SU-DHL-6 (cell line): ENCODE data around the gene ARL4A.

ENCODE experiments used
- H2AFZ ChIP-seq: fragments of 200-600 bp; sonication (generic); 2 replicates; pipeline ENCODE4 v1.6.1; 2014; ENCODE audit warnings: low read depth, mild to moderate bottlenecking, moderate library complexity, mixed read lengths, antibody characterized with exemption, low read length; ENCODE audit not compliant: severe bottlenecking
- H3F3A ChIP-seq: fragments of 200-600 bp; shearing (Covaris generic); 2 replicates; pipeline ENCODE4 v1.6.0; 2016; ENCODE audit warnings: antibody characterized with exemption, mild to moderate bottlenecking; ENCODE audit not compliant: insufficient read depth
- H3K27ac ChIP-seq: fragments of 200-600 bp; sonication (generic); 2 replicates; pipeline ENCODE4 v1.5.1; 2016; ENCODE audit warnings: low read depth, mild to moderate bottlenecking, low read length, moderate library complexity, mixed read lengths
- H3K27me3 ChIP-seq: fragments of 200-600 bp; sonication (generic), shearing (Covaris generic); 2 replicates; pipeline ENCODE4 v1.6.0; 2014; ENCODE audit warnings: mild to moderate bottlenecking, low read length
- H3K36me3 ChIP-seq: fragments of 200-600 bp; sonication (generic); 2 replicates; pipeline ENCODE4 v1.6.1; 2014; ENCODE audit warnings: mild to moderate bottlenecking, low read length, mixed read lengths
- H3K4me2 ChIP-seq: fragments of 300-600, 200-600 bp; shearing (Covaris generic), sonication (generic); 2 replicates; pipeline ENCODE4 v1.6.0; 2014; ENCODE audit warnings: low read length, low read depth, mild to moderate bottlenecking; ENCODE audit not compliant: poor library complexity, severe bottlenecking
- H3K4me3 ChIP-seq: fragments of 200-600 bp; sonication (generic); 2 replicates; pipeline ENCODE4 v1.5.1; 2014; ENCODE audit warnings: antibody characterized with exemption, low read length, mild to moderate bottlenecking, mixed read lengths; ENCODE audit not compliant: insufficient read depth, poor library complexity, severe bottlenecking
- H3K79me2 ChIP-seq: fragments of 200-600 bp; sonication (generic); 2 replicates; pipeline ENCODE4 v1.6.1; 2014; ENCODE audit warnings: mild to moderate bottlenecking, low read length, moderate library complexity; ENCODE audit not compliant: insufficient read depth
- H3K9ac ChIP-seq: fragments of 200-600 bp; sonication (generic); 2 replicates; pipeline ENCODE4 v1.7.0; 2014; ENCODE audit warnings: mild to moderate bottlenecking, low read length
- H3K9me2 ChIP-seq: fragments of 200-600 bp; sonication (generic); replicated peaks from 2 replicates; pipeline ENCODE4 v1.6.1; 2014; ENCODE audit warnings: low read length; ENCODE audit not compliant: insufficient read depth
- H3K9me3 ChIP-seq: fragments of 200-600 bp; sonication (generic); 2 replicates; pipeline ENCODE4 v1.6.1; 2014; ENCODE audit warnings: low read length, mixed read lengths; ENCODE audit not compliant: insufficient read depth
- H4K20me1 ChIP-seq: fragments of 200-600 bp; sonication (generic); 2 replicates; pipeline ENCODE4 v1.6.1; 2014; ENCODE audit warnings: low read depth, mild to moderate bottlenecking, antibody characterized with exemption, low read length, moderate library complexity, mixed read lengths
- EZH2phosphoT487 ChIP-seq: fragments of 200-600 bp; sonication (generic), shearing (Covaris generic); conservative IDR thresholded peaks from 2 replicates; pipeline ENCODE4 v1.6.1; 2018; ENCODE audit warnings: mild to moderate bottlenecking, antibody characterized with exemption, low read length, moderate library complexity, mixed read lengths
- TF ChIP-seq, protein P1 (sequence below): fragments of 200-600 bp; sonication (generic); IDR thresholded peaks from one replicate; pipeline ENCODE4 v1.5.1; 2017; ENCODE audit warnings: antibody characterized with exemption, mild to moderate bottlenecking, low read length, moderate library complexity; ENCODE audit not compliant: insufficient read depth, poor library complexity, severe bottlenecking

ARL4A gene

DNA sequence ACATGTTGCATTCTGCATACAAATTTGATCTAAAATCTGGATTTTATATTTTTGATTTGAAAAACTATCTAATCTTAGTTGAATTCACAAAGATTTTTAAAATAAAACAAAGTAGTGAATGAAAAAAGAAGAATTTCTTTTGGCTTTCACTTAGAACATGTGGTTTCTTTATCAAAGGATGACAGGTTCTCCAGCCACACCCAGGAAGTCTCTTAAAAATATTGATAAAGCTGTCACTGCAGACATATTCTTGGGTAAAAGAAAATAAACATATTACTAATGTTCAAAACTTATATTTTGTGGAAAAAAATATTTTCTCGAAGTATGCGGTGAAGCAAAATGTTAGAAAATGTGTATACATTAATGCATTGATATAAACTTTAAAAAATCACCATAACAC is 44.3 kb downstream of the ARL4A start:
- Histone ChIP-seq H3K36me3 (no peaks in the 10 kb centered on the region), H3K79me2 (no peaks in the 10 kb centered on the region), H3K27me3 (0 out of 2 replicates have a peak, but pooled peaks cover 6% of the 10 kb centered on the region), H3K9me3 (no peaks in the 10 kb centered on the region), H3K9me2 (no peaks in the 10 kb centered on the region), H3F3A (no peaks in the 10 kb centered on the region), H3K4me2 (no peak overlapping the region), H4K20me1 (no peaks in the 10 kb centered on the region; the same call in 1 of the 2 replicates), H3K27ac (no peak overlapping the region), H3K4me3 (no peak overlapping the region), H2AFZ (no peak overlapping the region), H3K9ac (no peak overlapping the region)
- TF ChIP-seq, protein P1, sequence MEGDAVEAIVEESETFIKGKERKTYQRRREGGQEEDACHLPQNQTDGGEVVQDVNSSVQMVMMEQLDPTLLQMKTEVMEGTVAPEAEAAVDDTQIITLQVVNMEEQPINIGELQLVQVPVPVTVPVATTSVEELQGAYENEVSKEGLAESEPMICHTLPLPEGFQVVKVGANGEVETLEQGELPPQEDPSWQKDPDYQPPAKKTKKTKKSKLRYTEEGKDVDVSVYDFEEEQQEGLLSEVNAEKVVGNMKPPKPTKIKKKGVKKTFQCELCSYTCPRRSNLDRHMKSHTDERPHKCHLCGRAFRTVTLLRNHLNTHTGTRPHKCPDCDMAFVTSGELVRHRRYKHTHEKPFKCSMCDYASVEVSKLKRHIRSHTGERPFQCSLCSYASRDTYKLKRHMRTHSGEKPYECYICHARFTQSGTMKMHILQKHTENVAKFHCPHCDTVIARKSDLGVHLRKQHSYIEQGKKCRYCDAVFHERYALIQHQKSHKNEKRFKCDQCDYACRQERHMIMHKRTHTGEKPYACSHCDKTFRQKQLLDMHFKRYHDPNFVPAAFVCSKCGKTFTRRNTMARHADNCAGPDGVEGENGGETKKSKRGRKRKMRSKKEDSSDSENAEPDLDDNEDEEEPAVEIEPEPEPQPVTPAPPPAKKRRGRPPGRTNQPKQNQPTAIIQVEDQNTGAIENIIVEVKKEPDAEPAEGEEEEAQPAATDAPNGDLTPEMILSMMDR: no peak
- no peak for TF ChIP-seq EZH2phosphoT487

DNA sequence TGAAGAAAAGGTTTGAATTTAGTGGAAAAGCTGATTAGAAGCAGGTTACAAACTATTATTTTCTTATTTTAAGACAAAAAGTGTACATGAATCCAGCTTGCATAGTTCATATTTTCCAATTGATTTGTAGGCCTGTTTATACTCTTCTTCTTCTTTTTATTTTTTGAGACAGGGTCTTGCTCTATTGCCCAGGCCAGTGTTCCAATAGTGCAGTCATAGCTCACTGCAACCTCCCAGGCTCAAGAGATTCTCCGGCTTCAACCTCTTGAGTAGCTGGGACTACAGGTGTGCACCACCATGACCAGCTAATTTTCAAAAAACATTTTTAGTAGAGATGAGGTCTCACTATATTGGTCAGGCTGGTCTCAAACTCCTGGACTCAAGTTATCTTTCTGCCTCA is 45.0 kb downstream of the ARL4A start:
- H3K27me3 ChIP-seq: 0 out of 2 replicates have a peak, but pooled peaks cover 6% of the 10 kb centered on the region
- no peak for TF ChIP-seq EZH2phosphoT487
- TF ChIP-seq, protein P1: no peak

DNA sequence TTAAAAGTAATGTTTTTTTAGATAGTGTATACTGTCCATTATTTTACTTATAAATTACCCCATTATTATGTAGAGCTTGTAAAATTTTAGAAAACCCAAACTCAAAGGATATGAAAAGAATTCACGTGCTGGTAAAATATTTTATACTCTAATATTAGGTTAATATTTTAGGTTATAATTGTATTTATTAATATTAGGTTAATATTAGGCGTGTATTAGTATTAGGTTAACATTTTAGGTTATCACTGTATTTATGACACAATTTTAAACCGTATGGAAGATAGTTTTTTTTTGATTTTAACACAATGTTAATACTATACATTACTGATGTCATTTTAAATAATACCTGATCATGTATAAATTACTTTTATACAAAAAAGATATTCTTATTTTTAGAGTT is 48.5 kb downstream of the ARL4A start:
- Histone ChIP-seq H3K4me2 (no peak overlapping the region), H3K79me2 (no peaks in the 10 kb centered on the region), H3F3A (no peaks in the 10 kb centered on the region), H3K36me3 (no peaks in the 10 kb centered on the region), H3K4me3 (no peak overlapping the region), H3K9me3 (no peaks in the 10 kb centered on the region), H4K20me1 (no peaks in the 10 kb centered on the region; the same call in 1 of the 2 replicates), H3K27me3 (0 out of 2 replicates have a peak, but pooled peaks cover 6% of the 10 kb centered on the region), H3K9ac (no peak overlapping the region), H2AFZ (no peak overlapping the region), H3K27ac (no peak overlapping the region), H3K9me2 (no peaks in the 10 kb centered on the region)
- no peak for TF ChIP-seq EZH2phosphoT487
- TF ChIP-seq, protein P1: no peak

More for the DNA sequence above, 45.0 kb downstream of the ARL4A start:
- no peaks in the 10 kb centered on the region for H3K36me3 ChIP-seq
- H3F3A ChIP-seq: no peaks in the 10 kb centered on the region
- no peak overlapping the region for H3K4me3 ChIP-seq
- H3K79me2 ChIP-seq: no peaks in the 10 kb centered on the region
- no peak overlapping the region for H3K27ac ChIP-seq
- H3K9me3 ChIP-seq: no peaks in the 10 kb centered on the region
- H3K9me2 ChIP-seq: no peaks in the 10 kb centered on the region
- H2AFZ ChIP-seq: no peak overlapping the region
- no peak overlapping the region for H3K4me2 ChIP-seq
- H4K20me1 ChIP-seq: no peaks in the 10 kb centered on the region; the same call in 1 of the 2 replicates
- no peak overlapping the region for H3K9ac ChIP-seq
